Endometrium (tissue), 2 donors: Measurements from ENCODE around the gene RPL11.
"Not testable (repeated sequence)": the region's sequence is repeated elsewhere in the genome, so short reads cannot be mapped to it uniquely, and the experiment has no call there.

Experiments used
- FAIRE-seq: peaks from 2 replicates; lab custom pipeline; 2012; peaks lifted over from hg19 to GRCh38; lab: Jason Lieb, UNC
- donor health status: control.
- donor health status: control.

Gene RPL11

DNA sequence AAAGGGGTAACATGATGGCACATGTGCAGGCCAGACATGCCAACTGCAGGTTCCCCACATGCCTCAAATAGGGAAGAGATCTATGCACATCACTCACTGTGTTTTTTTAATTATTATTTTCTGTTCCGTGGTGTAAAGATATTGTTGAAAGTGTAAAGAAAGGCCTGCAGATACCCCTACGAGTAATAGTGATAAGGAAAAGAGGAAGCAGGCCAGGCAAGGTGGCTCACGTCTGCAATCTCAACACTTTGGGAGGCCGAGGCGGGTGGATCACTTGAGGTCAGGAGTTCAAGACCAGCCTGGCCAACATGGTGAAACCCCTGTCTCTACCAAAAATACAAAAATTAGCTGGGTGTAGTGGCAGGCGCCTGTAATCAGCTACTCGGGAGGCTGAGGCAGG is 6.4 kb upstream of the RPL11 start:
- FAIRE-seq, result not testable (repeated sequence)

DNA sequence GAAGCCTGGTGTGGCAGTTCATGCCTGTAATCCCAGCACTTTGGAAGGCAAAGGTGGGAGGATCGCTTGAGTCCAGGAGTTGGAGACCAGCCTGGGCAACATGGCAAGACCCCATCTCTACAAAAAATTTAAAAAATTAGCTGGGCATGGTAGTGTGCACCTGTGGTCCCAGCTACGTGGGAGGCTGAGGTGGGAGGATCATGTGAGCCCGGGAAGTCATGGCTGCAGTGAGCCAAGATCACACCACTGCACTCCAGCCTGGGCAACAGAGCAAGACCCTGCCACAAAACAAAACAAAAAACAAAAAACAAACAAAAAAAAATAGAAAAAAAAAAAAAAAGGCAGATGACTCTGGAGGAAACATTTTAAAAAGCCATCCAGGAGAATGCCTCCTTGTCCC is 3.9 kb upstream of the RPL11 start:
- FAIRE-seq, result not testable (repeated sequence)

DNA sequence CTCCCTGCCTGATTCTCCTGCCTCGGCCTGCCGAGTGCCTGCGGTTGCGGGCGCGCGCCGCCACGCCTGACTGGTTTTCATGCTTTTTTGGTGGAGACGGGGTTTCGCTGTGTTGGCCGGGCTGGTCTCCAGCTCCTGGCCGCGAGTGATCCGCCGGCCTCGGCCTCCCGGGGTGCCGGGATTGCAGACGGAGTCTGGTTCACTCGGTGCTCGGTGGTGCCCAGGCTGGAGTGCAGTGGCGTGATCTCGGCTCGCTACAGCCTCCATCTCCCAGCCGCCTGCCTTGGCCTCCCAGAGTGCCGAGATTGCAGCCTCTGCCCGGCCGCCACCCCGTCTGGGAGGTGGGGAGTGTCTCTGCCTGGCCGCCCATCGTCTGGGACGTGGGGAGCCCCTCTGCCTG is 3.3 kb upstream of the RPL11 start:
- not testable (repeated sequence) for FAIRE-seq

DNA sequence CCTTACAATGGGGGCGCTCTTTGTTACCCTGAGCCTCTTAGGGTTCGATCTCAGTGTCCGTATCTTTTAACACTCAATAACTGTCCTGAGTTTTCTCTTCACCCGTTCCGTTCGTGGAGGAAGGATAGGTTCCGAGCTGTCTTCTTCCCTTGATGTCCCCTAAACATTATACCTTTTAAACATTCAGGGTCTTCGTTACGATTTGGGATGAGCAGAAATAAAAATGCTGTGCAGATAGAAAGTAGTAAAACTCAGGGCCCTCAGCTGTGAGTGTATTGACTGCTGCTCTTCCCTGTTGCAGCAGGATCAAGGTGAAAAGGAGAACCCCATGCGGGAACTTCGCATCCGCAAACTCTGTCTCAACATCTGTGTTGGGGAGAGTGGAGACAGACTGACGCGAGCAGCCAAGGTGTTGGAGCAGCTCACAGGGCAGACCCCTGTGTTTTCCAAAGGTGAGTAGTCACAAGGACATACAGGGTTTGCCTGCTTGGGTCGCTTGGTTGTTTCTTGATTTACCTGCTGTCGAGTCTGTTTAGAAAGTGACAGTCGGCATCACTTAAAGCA is 784 bp downstream of the RPL11 start:
- FAIRE-seq, result no peak

- FAIRE-seq, result no peak
Observed at GRCh38 chr1:23693599-23693998, 2.0 kb downstream of the RPL11 start.

DNA sequence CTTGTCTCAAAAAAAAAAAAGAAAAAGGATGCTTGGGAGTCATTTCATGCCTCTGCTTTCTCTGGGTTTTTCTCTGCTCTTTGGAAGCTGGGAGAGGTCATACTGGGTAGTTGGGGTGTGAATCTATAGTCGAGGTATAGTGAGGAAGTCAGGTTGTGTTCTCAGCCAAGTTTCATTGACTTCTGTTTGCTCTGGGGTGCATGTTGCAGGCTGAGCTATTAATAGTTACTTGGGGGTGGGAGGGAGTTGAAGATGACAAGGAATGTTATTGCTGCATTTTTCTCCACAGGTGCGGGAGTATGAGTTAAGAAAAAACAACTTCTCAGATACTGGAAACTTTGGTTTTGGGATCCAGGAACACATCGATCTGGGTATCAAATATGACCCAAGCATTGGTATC is 2.8 kb downstream of the RPL11 start:
- no peak for FAIRE-seq

DNA sequence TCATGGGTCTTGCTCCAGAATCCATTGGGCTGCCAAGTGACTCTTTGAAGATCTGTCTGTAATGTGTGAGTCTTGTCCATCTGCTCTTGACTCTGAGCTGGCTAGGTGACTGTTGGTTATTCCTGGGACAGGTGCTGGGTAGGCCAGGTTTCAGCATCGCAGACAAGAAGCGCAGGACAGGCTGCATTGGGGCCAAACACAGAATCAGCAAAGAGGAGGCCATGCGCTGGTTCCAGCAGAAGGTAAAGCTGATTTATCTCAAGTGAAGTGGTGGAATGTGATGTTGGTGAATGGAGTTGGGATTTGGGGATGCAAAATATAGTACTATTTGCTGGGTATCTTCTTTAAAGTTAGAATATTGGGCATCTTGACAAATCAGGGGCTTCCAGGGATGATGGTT is 4.1 kb downstream of the RPL11 start:
- no peak for FAIRE-seq

- no peak for FAIRE-seq
Observed at GRCh38 chr1:23696335-23696989, 4.9 kb downstream of the RPL11 start.

- FAIRE-seq, result no peak
Observed at GRCh38 chr1:23698466-23698865, 6.9 kb downstream of the RPL11 start.

GRCh38 chr1:23699280-23700179 is 7.9 kb downstream of the RPL11 start:
- FAIRE-seq, result no peak

DNA sequence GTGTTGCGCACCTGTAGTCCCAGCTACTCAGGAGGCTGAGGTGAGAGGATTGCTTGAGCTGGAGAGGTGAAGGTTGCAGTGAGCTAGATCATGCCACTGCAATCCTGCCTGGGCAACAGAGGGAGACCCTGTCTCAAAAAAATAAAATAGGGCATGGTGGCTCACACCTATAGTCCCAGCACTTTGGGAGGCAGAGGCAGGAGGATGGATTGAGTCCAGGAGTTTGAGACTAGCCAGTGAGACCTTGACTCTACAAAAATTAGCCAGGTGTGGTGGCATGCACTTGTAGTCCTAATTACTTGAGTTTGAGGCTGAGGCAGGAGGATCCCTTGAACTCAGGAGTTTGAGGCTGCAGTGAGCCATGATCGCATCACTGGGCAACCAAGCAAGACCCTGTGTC is 9.7 kb downstream of the RPL11 start:
- FAIRE-seq, result no peak

DNA sequence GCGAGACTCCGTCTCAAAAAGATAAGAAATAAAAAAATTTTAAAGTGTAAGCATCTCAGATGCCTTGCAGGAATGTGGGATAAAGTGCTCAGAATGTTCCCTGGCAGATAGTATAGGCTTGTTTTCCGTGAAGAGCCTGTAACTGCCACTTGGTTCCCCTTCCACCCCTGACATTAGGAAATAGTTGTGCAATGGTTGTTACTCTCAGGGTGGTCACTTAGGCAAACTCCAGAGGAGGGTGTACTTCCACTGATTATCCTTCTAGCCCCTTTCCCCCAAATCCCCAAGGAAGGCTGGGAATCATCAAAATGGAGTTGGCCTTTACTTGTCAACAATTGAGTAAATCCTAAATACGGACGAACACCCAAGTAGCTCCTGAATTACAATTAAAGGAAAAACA is 10.4 kb downstream of the RPL11 start:
- no peak for FAIRE-seq

GRCh38 chr1:23704834-23705495 is 13.4 kb downstream of the RPL11 start:
- no peak for FAIRE-seq

DNA sequence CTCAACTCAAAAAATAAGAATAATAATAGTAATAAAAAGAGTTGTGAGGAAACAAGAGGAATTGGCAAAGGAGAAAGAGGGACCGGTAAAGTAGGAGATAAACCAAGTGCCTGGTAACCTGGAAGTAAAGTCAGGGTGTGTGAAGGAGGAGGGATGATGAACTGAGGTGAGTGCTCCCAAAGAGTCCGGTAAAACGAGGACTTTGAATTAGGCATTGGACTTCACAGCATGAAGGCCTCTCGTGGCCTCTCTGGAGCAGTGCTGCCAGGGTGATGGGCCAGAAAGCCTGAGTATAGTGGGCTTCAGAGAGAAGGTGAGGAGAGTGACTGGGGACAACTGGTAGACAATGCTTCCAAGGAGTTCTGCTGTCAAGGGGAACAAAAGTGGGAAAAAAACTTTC is 17.6 kb downstream of the RPL11 start:
- no peak for FAIRE-seq

GRCh38 chr1:23718482-23718881 is 26.9 kb downstream of the RPL11 start:
- no peak for FAIRE-seq

DNA sequence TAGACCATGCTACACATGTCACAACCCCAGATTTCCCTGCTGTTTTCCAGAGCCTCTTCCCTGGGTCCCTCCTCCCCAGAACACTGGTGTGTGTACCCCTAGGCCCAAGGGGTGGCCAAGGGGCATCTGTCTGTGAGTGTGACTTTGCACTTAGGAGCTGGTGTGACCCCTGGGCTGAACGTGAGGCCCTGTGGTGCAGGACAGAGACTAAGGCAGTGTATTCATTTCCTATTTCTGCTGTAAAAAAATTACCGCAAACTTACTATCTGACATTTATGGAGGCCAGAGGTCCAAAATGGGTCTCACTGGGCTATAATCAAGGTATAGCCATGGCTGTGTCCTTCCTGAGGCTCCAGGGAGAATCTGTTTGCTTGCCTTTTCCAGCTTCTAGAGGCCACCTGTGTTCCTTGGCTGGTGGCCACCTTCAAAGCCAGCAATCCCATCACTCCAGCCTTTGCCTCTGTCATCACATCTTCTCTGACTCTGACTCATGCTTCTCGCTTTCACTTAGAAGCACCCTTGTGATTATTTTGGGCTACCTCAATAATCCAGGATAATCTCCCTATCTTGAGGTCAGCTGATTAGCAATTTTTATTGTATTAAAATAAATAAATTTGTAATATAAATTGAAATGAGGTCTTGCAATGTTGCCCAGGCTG is 27.7 kb downstream of the RPL11 start:
- no peak for FAIRE-seq

- no peak for FAIRE-seq
Observed at GRCh38 chr1:23720256-23720995, 28.8 kb downstream of the RPL11 start.

DNA sequence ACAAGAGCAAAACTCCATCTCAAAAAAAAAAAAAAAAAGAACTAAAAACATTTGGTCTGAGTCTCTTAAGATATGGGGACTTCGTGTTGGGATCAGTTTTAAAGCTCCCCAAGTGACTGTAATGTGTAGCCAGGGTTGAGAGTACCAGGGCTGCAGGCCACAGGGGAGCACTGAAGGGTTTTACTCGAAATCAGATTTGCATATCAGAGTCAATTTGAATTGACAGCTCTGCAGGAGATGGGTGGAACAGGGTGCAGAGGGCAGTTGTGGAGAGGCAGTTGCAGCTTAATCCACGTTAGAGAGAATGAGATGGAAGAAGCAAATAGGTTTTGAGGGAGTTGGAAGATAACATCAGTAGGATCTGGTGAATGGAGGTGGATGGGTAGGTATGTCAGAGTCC is 31.0 kb downstream of the RPL11 start:
- FAIRE-seq, result no peak

DNA sequence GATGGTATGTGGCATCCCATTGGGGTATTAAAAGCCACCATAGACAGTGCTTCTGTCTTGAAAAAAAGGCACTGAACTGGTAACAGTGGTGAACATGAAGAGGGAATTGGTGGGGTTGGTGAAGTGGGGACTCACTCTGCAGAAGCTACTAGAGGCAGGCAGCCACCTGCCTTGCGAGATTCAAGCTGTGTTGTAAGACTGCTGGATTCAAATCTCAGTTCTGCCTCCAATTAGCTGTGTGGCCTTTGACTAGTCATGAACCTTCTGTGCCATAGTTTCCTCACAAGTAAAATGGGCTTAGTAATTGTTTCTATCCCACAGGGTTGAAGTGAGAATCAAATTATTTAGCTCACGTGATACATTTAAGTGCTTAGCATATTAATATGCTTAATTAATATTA is 35.1 kb downstream of the RPL11 start:
- no peak for FAIRE-seq

- no peak for FAIRE-seq
Observed at GRCh38 chr1:23727362-23727811, 35.8 kb downstream of the RPL11 start.
